Retinal pigment epithelial cell (primary cell): ENCODE measurements around the gene SHANK3.

Experiments
- DNase-seq: peaks from one replicate; pipeline ENCODE4 v3.0.0-alpha.2; 2010; ENCODE audit warnings: low read depth
- H3K4me3 ChIP-seq: 2 replicates; pipeline ENCODE4 v1.5.1; 2011; ENCODE audit warnings: mild to moderate bottlenecking, low read length, control low read depth, moderate library complexity
- TF ChIP-seq, protein P1 (sequence below): conservative IDR thresholded peaks from 2 replicates; pipeline ENCODE4 v1.5.1; 2011; ENCODE audit warnings: low read depth, low read length, control low read depth, inconsistent platforms

Gene SHANK3

DNA sequence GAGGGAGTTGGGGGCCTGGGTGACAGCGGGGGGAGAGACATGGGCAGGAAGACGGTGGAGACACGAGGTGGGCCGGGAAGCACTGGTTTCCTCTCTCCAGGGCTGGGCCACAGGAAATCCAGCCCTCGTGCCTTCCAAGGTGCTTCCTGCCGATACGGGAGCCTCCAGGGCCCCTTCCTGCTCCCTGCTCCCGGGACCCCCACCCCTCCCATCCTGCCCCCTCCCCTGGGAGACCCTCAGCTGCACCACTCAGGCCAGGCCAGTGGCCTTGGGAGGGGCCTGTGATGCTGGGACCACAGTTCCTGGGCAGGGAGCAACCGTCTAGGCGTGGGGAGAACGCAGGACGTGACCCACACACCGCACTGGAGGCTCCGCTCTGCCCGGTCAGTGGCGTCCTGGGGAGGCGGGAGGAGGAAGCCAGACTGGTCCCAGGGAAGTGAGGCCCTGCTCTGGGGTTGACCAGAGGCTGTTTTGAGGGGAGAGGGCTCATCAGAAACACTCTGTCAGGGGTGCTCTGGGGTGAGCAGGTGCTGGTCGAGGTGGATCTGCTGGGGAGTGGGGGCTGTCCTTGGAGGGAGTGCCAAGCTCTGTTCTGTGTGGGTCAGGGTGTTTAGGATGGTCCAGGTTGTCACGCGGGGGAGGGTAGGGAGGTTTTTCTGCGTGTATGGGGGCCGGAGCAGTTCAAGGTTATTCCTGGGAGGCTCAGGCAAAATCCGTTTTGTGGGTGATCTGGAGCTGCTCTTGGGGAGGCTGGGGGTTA lies at the start of gene SHANK3:
Gene SHANK3 (plus strand): TSS at position 353 of the 760 bp plus-strand sequence.
- no peak for DNase-seq
- TF ChIP-seq, protein P1, sequence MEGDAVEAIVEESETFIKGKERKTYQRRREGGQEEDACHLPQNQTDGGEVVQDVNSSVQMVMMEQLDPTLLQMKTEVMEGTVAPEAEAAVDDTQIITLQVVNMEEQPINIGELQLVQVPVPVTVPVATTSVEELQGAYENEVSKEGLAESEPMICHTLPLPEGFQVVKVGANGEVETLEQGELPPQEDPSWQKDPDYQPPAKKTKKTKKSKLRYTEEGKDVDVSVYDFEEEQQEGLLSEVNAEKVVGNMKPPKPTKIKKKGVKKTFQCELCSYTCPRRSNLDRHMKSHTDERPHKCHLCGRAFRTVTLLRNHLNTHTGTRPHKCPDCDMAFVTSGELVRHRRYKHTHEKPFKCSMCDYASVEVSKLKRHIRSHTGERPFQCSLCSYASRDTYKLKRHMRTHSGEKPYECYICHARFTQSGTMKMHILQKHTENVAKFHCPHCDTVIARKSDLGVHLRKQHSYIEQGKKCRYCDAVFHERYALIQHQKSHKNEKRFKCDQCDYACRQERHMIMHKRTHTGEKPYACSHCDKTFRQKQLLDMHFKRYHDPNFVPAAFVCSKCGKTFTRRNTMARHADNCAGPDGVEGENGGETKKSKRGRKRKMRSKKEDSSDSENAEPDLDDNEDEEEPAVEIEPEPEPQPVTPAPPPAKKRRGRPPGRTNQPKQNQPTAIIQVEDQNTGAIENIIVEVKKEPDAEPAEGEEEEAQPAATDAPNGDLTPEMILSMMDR: no peak

DNA sequence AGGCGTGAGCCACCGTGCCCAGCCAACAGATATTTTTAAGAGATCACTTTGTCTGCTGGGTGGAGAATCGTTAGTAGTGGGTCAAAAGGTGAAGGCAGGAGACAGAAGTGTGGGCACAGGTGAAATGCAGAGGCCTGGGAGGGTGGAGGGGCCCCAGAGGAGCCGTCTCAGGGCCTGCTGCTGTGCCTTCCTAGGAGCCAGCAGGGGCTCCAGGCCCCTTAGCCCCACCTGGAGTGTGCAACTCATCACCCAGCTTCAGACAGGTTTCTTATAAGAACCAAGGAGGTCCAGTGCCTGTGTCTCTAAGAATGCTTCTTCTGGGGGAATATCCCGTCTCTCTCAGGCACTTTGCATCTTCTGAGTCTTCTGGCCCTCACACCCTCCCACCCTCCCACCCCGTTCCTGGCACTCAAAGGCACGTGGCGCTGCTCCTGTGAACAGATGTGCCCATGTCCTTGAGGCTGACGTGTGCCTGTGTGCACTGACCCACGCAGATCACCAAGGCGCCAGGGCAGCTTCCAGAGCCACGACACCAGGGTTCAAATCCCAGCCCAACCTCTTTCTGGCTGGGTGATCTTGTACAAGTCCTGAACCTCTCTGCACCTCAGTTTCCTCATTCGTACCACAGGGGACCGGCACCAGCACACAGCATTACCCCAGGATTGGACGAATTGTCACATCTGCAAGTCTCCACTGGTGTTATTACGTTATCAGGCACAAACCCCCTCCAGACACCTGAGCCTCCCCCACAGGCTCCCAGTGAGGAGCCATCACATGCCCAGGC lies 48.1 kb upstream of the SHANK3 start:
- H3K4me3 ChIP-seq: no peak overlapping the region
- no peak for DNase-seq

More for the DNA sequence above, at the start of gene SHANK3:
- no peak within 1 kb of the TSS for H3K4me3 ChIP-seq

DNA sequence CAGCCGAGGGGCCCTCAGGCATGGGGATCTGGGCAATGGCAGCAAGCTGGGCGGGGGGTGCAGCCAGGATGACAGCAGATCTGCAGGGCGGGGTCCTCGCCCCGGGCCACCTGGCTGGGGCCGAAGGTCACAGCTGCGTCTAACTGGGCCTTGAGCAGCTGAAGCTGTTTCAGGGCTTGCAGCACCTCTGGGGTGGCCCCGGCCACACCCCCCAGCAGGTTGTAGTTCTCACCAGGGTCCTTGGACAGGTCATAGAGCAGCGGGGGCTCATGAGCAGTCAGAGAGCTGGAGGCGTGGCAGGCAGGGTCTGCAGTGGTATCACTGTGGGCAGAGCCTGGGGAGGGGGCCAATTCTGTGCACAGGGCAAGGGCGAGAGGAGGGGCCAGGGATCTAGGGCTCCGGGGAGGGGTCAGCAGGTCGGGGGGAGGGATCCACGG lies 47.5 kb upstream of the SHANK3 start:
- no peak for DNase-seq
- H3K4me3 ChIP-seq: no peak overlapping the region
- TF ChIP-seq, protein P1: no peak

More for the DNA sequence above, 48.1 kb upstream of the SHANK3 start:
- TF ChIP-seq, protein P1: no peak

DNA sequence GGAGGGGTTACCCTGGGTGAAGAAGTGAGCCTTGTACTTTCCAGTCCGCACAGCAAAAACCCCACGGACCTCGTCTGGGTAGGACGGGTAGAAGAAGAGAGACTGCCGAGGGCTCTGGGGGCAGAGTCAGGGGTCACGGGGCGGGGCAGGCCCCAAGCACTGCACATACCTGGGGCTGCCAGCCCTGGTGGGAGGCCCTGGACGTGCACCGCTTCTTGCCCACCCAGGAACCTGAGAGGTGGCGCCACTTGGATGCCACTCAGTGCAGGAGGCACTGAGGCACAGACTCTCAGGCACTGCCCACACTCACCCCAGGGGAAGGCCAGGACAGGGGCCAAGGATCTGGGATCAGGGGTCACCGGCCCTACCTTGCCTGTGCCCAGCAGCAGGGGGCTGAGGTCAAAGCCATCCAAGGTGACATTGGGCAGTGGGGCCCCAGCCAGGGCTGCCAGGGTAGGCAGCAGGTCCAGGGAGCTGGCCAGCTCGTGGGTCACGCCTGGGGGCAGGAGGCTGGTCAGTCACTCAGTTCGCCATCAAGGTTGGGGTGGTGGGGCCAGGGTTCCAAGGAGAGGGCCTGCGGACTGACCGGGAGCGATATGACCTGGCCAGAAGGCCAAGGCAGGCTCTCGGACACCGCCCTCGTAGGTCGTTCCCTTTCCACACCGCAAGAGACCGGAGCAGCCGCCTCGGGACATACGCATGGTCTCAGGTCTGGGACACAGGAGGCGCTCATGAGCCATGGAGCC lies 46.9 kb upstream of the SHANK3 start:
- no peak for DNase-seq
- TF ChIP-seq, protein P1: peak; percentile 3
- H3K4me3 ChIP-seq: no peak overlapping the region

DNA sequence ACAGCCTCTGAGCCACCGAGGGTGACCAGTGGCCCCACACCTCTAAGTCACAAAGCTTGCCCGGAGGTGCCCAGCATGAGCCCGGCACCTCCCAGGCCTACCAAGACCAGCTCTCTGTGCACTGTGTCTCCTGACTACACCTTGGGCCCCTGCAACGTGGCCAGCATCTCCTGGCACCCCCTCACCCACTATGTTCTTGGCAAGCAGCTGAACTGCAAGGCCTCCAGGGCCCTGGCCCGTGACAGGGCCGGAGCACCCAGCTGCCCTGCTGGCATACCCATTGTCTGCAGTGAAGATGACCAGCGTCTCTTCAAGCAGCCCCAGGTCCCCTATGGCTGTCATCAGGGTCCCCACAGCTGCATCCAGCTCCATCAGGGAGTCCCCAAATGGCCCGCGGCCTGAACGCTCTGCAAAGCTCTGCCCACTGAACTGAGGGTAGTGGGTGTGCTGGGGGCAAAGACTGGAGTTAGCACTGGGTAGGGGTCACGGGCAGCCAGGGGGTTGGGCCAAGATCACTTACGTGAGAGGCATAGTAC lies 46.2 kb upstream of the SHANK3 start:
- TF ChIP-seq, protein P1: no peak
- DNase-seq: no peak
- no peak overlapping the region for H3K4me3 ChIP-seq

DNA sequence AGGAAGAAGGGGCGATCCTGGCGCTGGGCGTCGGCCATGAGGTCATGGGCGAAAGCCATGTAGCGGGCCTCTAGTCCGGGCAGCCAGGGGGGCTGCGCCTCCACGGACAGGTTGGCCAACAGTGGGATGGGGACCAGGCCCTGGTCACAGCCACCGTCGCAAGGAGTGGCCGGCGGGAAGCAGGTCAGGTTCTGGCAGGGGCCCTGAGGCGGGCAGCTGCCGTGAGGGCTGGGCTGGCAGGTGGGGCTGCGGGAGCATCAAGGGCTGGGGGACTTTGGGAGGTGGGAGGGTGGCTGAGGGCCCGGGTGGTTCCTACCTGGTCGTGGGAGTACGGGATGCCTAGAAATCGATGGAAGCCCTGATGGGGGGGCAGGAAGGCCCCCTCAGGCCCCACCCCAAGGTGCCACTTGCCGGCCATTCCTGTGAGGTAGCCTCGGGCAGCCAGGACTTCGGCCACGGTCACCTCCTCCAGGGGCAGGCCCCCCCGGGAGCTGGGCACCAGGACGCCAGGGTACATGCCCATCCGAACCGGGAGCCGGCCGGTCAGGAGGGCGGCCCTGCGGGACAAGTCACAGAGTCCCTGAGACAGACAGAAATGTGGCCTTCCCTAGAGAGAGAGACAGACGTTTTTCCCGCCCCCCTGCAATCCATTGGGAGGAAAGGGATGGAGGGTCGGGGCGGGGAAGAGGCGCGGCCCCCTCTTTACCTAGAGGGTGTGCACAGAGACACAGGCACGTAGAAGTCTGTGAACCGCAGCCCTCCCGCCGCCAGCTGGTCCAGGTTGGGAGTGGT lies 45.6 kb upstream of the SHANK3 start:
- peak overlapping the region; percentile 79 for H3K4me3 ChIP-seq
- no peak for DNase-seq
- TF ChIP-seq, protein P1: no peak
